Thymus (tissue), 11 donors: ENCODE data around the gene HHIP. TPM values are rescaled to one million over a fixed set of nuclear protein-coding genes. Genes with fewer than 3 reads are reported as not detected.
"Not testable (repeated sequence)": the region's sequence is repeated elsewhere in the genome, so short reads cannot be mapped to it uniquely, and the experiment has no call there.

Experiments
- DNase-seq, 9 donors: peaks; one replicate each; pipeline ENCODE4 v3.0.0-alpha.2; 2013; ENCODE audit warnings: low spot score in 9 of 9, low read depth in 6 of 9, missing footprints in 1 of 9
- H3K27ac ChIP-seq, 2 donors: one replicate each; pipeline ENCODE4 v1.5.1; 2013; ENCODE audit warnings: control low read depth in 1 of 2, low read depth in 1 of 2, low read length in 1 of 2, mild to moderate bottlenecking in 1 of 2, moderate library complexity in 1 of 2
- H3K27me3 ChIP-seq, 2 donors: one replicate each; pipeline ENCODE4 v1.5.1; 2013; ENCODE audit warnings: low read length in 1 of 2; ENCODE audit not compliant: control insufficient read depth in 2 of 2, insufficient read depth in 1 of 2
- H3K36me3 ChIP-seq, 2 donors: one replicate each; pipeline ENCODE4 v1.5.1; 2013; ENCODE audit warnings: low read length in 1 of 2, mild to moderate bottlenecking in 1 of 2, moderate library complexity in 1 of 2; ENCODE audit not compliant: control insufficient read depth in 2 of 2, insufficient read depth in 2 of 2
- H3K4me1 ChIP-seq, 2 donors: one replicate each; pipeline ENCODE4 v1.5.1; 2013; ENCODE audit warnings: low read length in 2 of 2; ENCODE audit not compliant: control insufficient read depth in 2 of 2, insufficient read depth in 2 of 2
- H3K4me3 ChIP-seq, 2 donors: one replicate each; pipeline ENCODE4 v1.5.1; 2013; ENCODE audit warnings: low read length in 2 of 2, control low read depth in 1 of 2, mild to moderate bottlenecking in 1 of 2
- H3K9me3 ChIP-seq, 2 donors: one replicate each; pipeline ENCODE4 v1.5.1; 2013; ENCODE audit warnings: low read length in 1 of 2, mild to moderate bottlenecking in 1 of 2; ENCODE audit not compliant: control insufficient read depth in 2 of 2, insufficient read depth in 1 of 2
- WGBS: extraction: QIAGEN DNeasy Blood & Tissue Kit; methylation state at CpG from one replicate; pipeline ENCODE4 v1.1.7; 2013; 5-methylcytosine and 5-hydroxymethylcytosine counted together
- polyA plus RNA-seq: library from polyadenylated mRNA; stranded (reverse); fragments of 200-250 nt; gene quantifications from one replicate; pipeline ENCODE4 v1.2.3, GENCODE V29; 2013
- total RNA-seq: library from RNA; stranded (reverse); fragments of 120-200 nt; gene quantifications from one replicate; pipeline ENCODE4 v1.2.4, GENCODE V29; 2013
- donor health status: healthy.

Gene HHIP
- total and polyA plus RNA-seq, 2 donors = 2.9 to 6.9 TPM

GRCh38 chr4:144787365-144788258, 141.7 kb downstream of the HHIP start:
- no peak overlapping the region for H3K27ac ChIP-seq
- peaks cover 0 to 9% of the 10 kb centered on the region in 2 donors for H3K9me3 ChIP-seq
- H3K4me1 ChIP-seq = no peaks in the 10 kb centered on the region
- H3K27me3 ChIP-seq = no peaks in the 10 kb centered on the region
- peak; percentile 8 to 76 (median 39) for DNase-seq
- no peak overlapping the region for H3K4me3 ChIP-seq
- H3K36me3 ChIP-seq = no peaks in the 10 kb centered on the region
- whole genome bisulfite sequencing = 93% methylated on average over 2 of the region's 2 CpGs

- no peak overlapping the region for H3K4me3 ChIP-seq
- WGBS = 86% methylated on average over 1 of the region's 1 CpG
- no peaks in the 10 kb centered on the region for H3K36me3 ChIP-seq
- no peak overlapping the region for H3K27ac ChIP-seq
- H3K9me3 ChIP-seq = peaks cover 0 to 9% of the 10 kb centered on the region in 2 donors
- H3K27me3 ChIP-seq = no peaks in the 10 kb centered on the region
- no peaks in the 10 kb centered on the region for H3K4me1 ChIP-seq
- DNase-seq = no peak
Observed at GRCh38 chr4:144788469-144788868, 142.5 kb downstream of the HHIP start.

- H3K4me3 ChIP-seq, H3K36me3 ChIP-seq, H3K9me3 ChIP-seq, DNase-seq, H3K27ac ChIP-seq, H3K4me1 ChIP-seq, H3K27me3 ChIP-seq: not testable (repeated sequence)
- 91% methylated on average over 8 of the region's 8 CpGs for WGBS
Observed at GRCh38 chr4:144791933-144792332, 146.0 kb downstream of the HHIP start.
